WI38 (cell line): ENCODE measurements around the gene AKAP12.

Experiments
- H3K4me3 ChIP-seq: 2 replicates; pipeline ENCODE4 v1.5.1; 2011; ENCODE audit warnings: low read depth, mild to moderate bottlenecking, control low read depth, low read length
- TF ChIP-seq, protein P1 (sequence below): IDR thresholded peaks from 2 replicates; pipeline ENCODE4 v1.5.1; 2012; ENCODE audit warnings: low read depth, mild to moderate bottlenecking, control low read depth, low read length

The AKAP12 gene

DNA sequence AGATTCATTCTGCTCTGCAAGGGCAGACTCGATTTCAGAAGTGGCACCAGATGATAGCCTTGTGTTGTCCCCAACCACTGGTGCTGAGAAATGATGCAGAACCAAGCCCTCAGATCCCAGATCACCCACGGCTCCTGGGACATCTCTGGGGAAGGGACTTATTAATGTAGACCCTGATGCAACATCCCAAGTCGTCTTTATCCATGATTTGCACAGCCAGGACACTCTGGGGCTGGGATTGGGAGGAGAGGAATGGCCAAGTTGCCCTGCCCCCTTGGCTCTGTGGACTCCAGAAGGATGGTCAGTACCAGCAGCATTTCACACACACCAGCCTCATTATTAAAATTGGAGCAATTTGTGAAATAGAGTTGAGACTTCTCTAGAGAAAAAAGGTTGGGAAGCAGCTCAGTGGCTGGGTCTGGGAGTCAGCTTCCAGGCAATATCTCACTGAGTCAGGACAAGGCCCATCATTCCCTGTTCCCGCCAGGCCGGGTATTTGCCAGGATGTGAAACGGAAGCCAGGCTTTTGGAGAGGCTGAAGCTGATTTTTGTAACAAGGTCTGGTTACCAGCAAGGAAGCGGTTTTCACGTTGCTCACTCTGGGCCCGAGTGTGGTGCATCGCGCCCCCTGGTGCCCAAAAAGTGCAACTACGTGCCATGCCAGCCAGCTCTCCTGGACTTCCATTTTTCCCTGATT is 84.2 kb downstream of the AKAP12 start:
- TF ChIP-seq, protein P1, sequence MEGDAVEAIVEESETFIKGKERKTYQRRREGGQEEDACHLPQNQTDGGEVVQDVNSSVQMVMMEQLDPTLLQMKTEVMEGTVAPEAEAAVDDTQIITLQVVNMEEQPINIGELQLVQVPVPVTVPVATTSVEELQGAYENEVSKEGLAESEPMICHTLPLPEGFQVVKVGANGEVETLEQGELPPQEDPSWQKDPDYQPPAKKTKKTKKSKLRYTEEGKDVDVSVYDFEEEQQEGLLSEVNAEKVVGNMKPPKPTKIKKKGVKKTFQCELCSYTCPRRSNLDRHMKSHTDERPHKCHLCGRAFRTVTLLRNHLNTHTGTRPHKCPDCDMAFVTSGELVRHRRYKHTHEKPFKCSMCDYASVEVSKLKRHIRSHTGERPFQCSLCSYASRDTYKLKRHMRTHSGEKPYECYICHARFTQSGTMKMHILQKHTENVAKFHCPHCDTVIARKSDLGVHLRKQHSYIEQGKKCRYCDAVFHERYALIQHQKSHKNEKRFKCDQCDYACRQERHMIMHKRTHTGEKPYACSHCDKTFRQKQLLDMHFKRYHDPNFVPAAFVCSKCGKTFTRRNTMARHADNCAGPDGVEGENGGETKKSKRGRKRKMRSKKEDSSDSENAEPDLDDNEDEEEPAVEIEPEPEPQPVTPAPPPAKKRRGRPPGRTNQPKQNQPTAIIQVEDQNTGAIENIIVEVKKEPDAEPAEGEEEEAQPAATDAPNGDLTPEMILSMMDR = peak; percentile 95
- 0 out of 2 replicates have a peak overlapping the region, but pooled peaks have one; percentile 10 for H3K4me3 ChIP-seq

- H3K4me3 ChIP-seq = peak overlapping the region; percentile 10; the same call in 1 of the 2 replicates
- TF ChIP-seq, protein P1 = no peak
Measured at GRCh38 chr6:151324488-151324825, 84.7 kb downstream of the AKAP12 start.

DNA sequence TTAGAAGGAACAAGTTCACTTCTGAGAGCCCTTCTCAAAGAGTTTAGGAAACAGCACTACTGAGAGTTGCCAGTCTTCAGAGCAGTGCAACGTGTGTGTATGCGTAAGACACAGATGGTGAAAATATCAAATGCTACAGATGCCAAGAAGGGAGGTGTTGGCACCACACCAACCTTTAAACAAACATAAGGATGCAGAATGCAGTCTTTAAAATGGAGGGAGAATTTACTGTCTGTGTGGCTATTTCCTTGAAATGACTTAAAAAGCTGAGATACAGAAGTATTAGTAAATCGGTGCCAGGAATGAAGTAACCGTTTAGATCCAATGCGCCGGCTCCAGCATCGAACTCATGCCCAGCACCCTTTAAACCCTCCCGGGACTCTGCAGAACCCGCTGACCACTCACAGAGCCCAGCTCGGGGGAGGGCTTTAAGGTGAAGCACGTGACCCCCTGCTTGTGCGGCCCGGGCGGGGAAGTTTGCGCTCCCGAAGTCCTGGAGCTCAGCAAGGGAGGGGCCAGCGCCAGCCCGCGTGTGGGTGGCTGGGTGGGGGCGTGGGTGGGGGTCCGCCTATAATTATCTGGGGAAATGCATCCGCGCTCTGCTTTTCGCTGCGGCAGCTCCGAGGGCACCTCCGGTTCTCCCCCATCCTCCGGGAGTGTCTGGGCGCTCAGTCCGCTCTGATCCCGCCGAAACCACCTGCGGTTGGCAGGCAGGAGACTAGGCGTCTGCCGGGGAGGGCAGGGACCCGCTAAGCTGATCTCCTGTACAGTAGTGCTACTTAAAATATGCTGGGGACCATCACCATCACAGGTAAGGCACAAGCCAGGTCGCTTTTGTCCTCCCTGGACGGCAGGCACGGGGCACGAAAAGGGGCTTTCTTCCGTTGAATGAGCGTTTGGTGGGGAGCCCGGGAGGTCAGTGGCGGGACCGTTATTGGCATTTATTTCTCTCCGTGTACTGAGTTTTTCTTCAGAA is 85.6 kb downstream of the AKAP12 start:
- TF ChIP-seq, protein P1 = no peak
- peak overlapping the region; percentile 54 for H3K4me3 ChIP-seq

- TF ChIP-seq, protein P1 = no peak
- peak overlapping the region; percentile 54 for H3K4me3 ChIP-seq
Measured at GRCh38 chr6:151326116-151326825, 86.5 kb downstream of the AKAP12 start.

GRCh38 chr6:151327101-151327500 is 87.3 kb downstream of the AKAP12 start:
- no peak overlapping the region for H3K4me3 ChIP-seq
- TF ChIP-seq, protein P1 = no peak

GRCh38 chr6:151330130-151330696 is 90.4 kb downstream of the AKAP12 start:
- no peak overlapping the region for H3K4me3 ChIP-seq
- TF ChIP-seq, protein P1 = no peak
